ENCODE data around the gene FAM89B. TPM values are rescaled to one million over a fixed set of nuclear protein-coding genes. Genes with fewer than 3 reads are reported as not detected.

FAM89B gene
- total and polyA plus RNA-seq, 2 donors (not counting 1 experiment from before 2014, with no cell fraction given), result 30.4 to 50.2 TPM

- no peak for TF ChIP-seq EZH2 (IDR thresholded peaks at IDR 0.05; ENCODE audit: borderline replicate concordance, insufficient read depth, low read depth, low read length, poor library complexity, severe bottlenecking)
- no peak for TF ChIP-seq CTCF (IDR thresholded peaks at IDR 0.05)
- WGBS (ENCODE audit: insufficient coverage), result 78% methylated on average over 49 of the region's 52 CpGs
- intact Hi-C loops (cut with micrococcal nuclease), result loop anchor here (10.0 kb wide), 1 partner anchor 433 kb away; the partner anchor contains the start of genes TM7SF2 and ZNHIT2
- Histone ChIP-seq H3K27me3 (replicated peaks in 1 of 4; ENCODE audit: control extremely low read depth in 1 of 4, control insufficient read depth in 3 of 4, insufficient read depth in 4 of 4, low read length in 3 of 4) (no peaks in the 10 kb centered on the region), H3K4me3 (ENCODE audit: control extremely low read depth in 1 of 5, extremely low read depth in 1 of 5, insufficient read depth in 1 of 5, low read depth in 2 of 5, low read length in 4 of 5) (peak overlapping the region in 1 of 5 experiments; percentile 1), H3K79me2 (ENCODE audit: control insufficient read depth, insufficient read depth, low read length) (peaks cover 5% of the 10 kb centered on the region), H3K9me3 (ENCODE audit: control extremely low read depth in 1 of 3, control insufficient read depth in 2 of 3, insufficient read depth in 1 of 3, low read length in 2 of 3) (no peaks in the 10 kb centered on the region), H3K27ac (ENCODE audit: low read length in 2 of 2) (peak overlapping the region in 1 of 2 donors; percentile 93), H3K9ac (ENCODE audit: low read length) (no peak overlapping the region), H3K36me3 (replicated peaks in 1 of 2; ENCODE audit: control extremely low read depth in 1 of 2, control insufficient read depth in 1 of 2, extremely low read depth in 1 of 2, insufficient read depth in 2 of 2, low read length in 1 of 2) (no peaks in the 10 kb centered on the region), H2AFZ (ENCODE audit: insufficient read depth, low read depth, low read length, poor library complexity, severe bottlenecking) (no peak overlapping the region), H3K4me1 (ENCODE audit: control insufficient read depth in 2 of 2, insufficient read depth in 2 of 2, low read length in 2 of 2) (peaks cover 43 to 55% of the 10 kb centered on the region in 2 donors), H3K4me2 (replicated peaks; ENCODE audit: low read depth, low read length, poor library complexity, severe bottlenecking) (peak overlapping the region; percentile 90), H4K20me1 (ENCODE audit: control insufficient read depth, insufficient read depth, low read length, poor library complexity, severe bottlenecking) (no peaks in the 10 kb centered on the region)
- Mint-ChIP-seq H3K27ac (peak overlapping the region; percentile 73), H3K9me3 (ENCODE audit: insufficient read depth) (no peaks in the 10 kb centered on the region), H3K27me3 (no peaks in the 10 kb centered on the region), H3K4me3 (peak overlapping the region; percentile 57), H3K4me1 (peaks cover 64% of the 10 kb centered on the region)
- peak; percentile 58 for DNase-seq
- ChIA-PET CTCF (interaction anchor here (1.0 to 9.2 kb wide), 7 partner anchors 7 to 186 kb away, joined by 3 to 86 read pairs (median 7); partner anchors contain the start of genes FAM89B and ZNRD2), POLR2A (interaction anchor here (0.9 to 1.3 kb wide), 2 partner anchors 13 to 68 kb away, joined by 5 read pairs; partner anchors contain the start of gene PCNX3)
- ATAC-seq (ENCODE audit: low read depth), result no peak
Measured at GRCh38 chr11:65547446-65548125, 24.8 kb upstream of the FAM89B start.

GRCh38 chr11:65548395-65548794 is 23.9 kb upstream of the FAM89B start:
- Histone ChIP-seq H3K36me3 (replicated peaks in 1 of 2; ENCODE audit: control extremely low read depth in 1 of 2, control insufficient read depth in 1 of 2, extremely low read depth in 1 of 2, insufficient read depth in 2 of 2, low read length in 1 of 2) (no peaks in the 10 kb centered on the region), H3K4me1 (ENCODE audit: control insufficient read depth in 2 of 2, insufficient read depth in 2 of 2, low read length in 2 of 2) (peaks cover 47 to 63% of the 10 kb centered on the region in 2 donors), H4K20me1 (ENCODE audit: control insufficient read depth, insufficient read depth, low read length, poor library complexity, severe bottlenecking) (no peaks in the 10 kb centered on the region), H3K4me2 (replicated peaks; ENCODE audit: low read depth, low read length, poor library complexity, severe bottlenecking) (peak overlapping the region; percentile 90), H3K4me3 (ENCODE audit: control extremely low read depth in 1 of 5, extremely low read depth in 1 of 5, insufficient read depth in 1 of 5, low read depth in 2 of 5, low read length in 4 of 5) (no peak overlapping the region), H2AFZ (ENCODE audit: insufficient read depth, low read depth, low read length, poor library complexity, severe bottlenecking) (no peak overlapping the region), H3K79me2 (ENCODE audit: control insufficient read depth, insufficient read depth, low read length) (peaks cover 5% of the 10 kb centered on the region), H3K9ac (ENCODE audit: low read length) (no peak overlapping the region), H3K27ac (ENCODE audit: low read length in 2 of 2) (peak overlapping the region in 1 of 2 donors; percentile 42), H3K27me3 (replicated peaks in 1 of 4; ENCODE audit: control extremely low read depth in 1 of 4, control insufficient read depth in 3 of 4, insufficient read depth in 4 of 4, low read length in 3 of 4) (no peaks in the 10 kb centered on the region), H3K9me3 (ENCODE audit: control extremely low read depth in 1 of 3, control insufficient read depth in 2 of 3, insufficient read depth in 1 of 3, low read length in 2 of 3) (no peaks in the 10 kb centered on the region)
- peak overlapping the region; percentile 62 for H3K4me3 Mint-ChIP-seq
- H3K27me3 Mint-ChIP-seq, result no peaks in the 10 kb centered on the region
- WGBS (ENCODE audit: insufficient coverage), result 95% methylated on average over 3 of the region's 3 CpGs
- H3K4me1 Mint-ChIP-seq, result peaks cover 68% of the 10 kb centered on the region
- ChIA-PET POLR2A (interaction anchor here (0.5 to 1.0 kb wide), 2 partner anchors 22 to 149 kb away, joined by 3 to 10 read pairs; partner anchors contain the start of gene ZNRD2), CTCF (interaction anchor here (1.0 to 1.9 kb wide), 5 partner anchors 8 to 40 kb away, joined by 3 to 12 read pairs (median 8); no protein-coding TSS in a partner anchor)
- no peaks in the 10 kb centered on the region for H3K9me3 Mint-ChIP-seq (ENCODE audit: insufficient read depth)
- no peak for DNase-seq
- TF ChIP-seq EZH2 (IDR thresholded peaks at IDR 0.05; ENCODE audit: borderline replicate concordance, insufficient read depth, low read depth, low read length, poor library complexity, severe bottlenecking) (no peak), CTCF (IDR thresholded peaks at IDR 0.05) (no peak)
- ATAC-seq (ENCODE audit: low read depth), result no peak
- intact Hi-C loops (cut with micrococcal nuclease), result loop anchor here (10.0 kb wide), 1 partner anchor 434 kb away; the partner anchor contains the start of genes TM7SF2 and ZNHIT2
- H3K27ac Mint-ChIP-seq, result peak overlapping the region; percentile 73
